ENCODE measurements around the gene PARD3B. TPM values are rescaled to one million over a fixed set of nuclear protein-coding genes. Genes with fewer than 3 reads are reported as not detected.

PARD3B gene
- total RNA-seq, 1 experiment from 2014 or later = 3.6 TPM

- Histone ChIP-seq H3K27ac (ENCODE audit: low read length) (no peak overlapping the region), H3K36me3 (ENCODE audit: control insufficient read depth, insufficient read depth, low read length) (no peaks in the 10 kb centered on the region), H3K4me3 (ENCODE audit: low read depth in 2 of 2, low read length in 2 of 2) (no peak overlapping the region), H3K9me3 (ENCODE audit: control insufficient read depth, insufficient read depth, low read depth, low read length) (no peaks in the 10 kb centered on the region), H3K27me3 (ENCODE audit: control insufficient read depth, insufficient read depth, low read length) (no peaks in the 10 kb centered on the region), H3K4me1 (ENCODE audit: control insufficient read depth, insufficient read depth, low read length) (no peaks in the 10 kb centered on the region)
- CTCF ChIA-PET = no interaction called here
- ATAC-seq (no peak), DNase-seq (ENCODE audit: low read depth, low spot score) (no peak)
- POLR2A ChIA-PET = no interaction called here
- in situ Hi-C loops (cut with HindIII; ENCODE audit: low pct_unique_long_range_greater_than_20kb, low sequenced_read_pairs) = no loop called here
- peak; percentile 17; the same call in 1 of the 2 replicates for TF ChIP-seq CTCF (IDR thresholded peaks at IDR 0.05)
- TF ChIP-seq TCF7L2 (IDR thresholded peaks at IDR 0.05; ENCODE audit: low read depth, low read length) = no peak
- TF ChIP-seq REST (IDR thresholded peaks at IDR 0.05; ENCODE audit: insufficient read depth in 1 of 2, low read depth in 2 of 2, low read length in 1 of 2) = no peak
- intact Hi-C loops (cut with micrococcal nuclease; ENCODE audit: unreplicated experiment) = no loop called here
- BruUV-seq (replicated peaks) = no TSS peak
Measured at GRCh38 chr2:205539603-205540002, 994.3 kb downstream of the PARD3B start.

GRCh38 chr2:205540036-205540435 is 994.8 kb downstream of the PARD3B start:
- BruUV-seq (replicated peaks) = no TSS peak
- Histone ChIP-seq H3K27me3 (ENCODE audit: control insufficient read depth, insufficient read depth, low read length) (no peaks in the 10 kb centered on the region), H3K4me3 (ENCODE audit: low read depth in 2 of 2, low read length in 2 of 2) (no peak overlapping the region), H3K9me3 (ENCODE audit: control insufficient read depth, insufficient read depth, low read depth, low read length) (no peaks in the 10 kb centered on the region), H3K27ac (ENCODE audit: low read length) (no peak overlapping the region), H3K36me3 (ENCODE audit: control insufficient read depth, insufficient read depth, low read length) (no peaks in the 10 kb centered on the region), H3K4me1 (ENCODE audit: control insufficient read depth, insufficient read depth, low read length) (no peaks in the 10 kb centered on the region)
- in situ Hi-C loops (cut with HindIII; ENCODE audit: low pct_unique_long_range_greater_than_20kb, low sequenced_read_pairs) (no loop called here), intact Hi-C loops (cut with micrococcal nuclease; ENCODE audit: unreplicated experiment) (no loop called here)
- ATAC-seq (no peak), DNase-seq (ENCODE audit: low read depth, low spot score) (no peak)
- TF ChIP-seq TCF7L2 (IDR thresholded peaks at IDR 0.05; ENCODE audit: low read depth, low read length) = no peak
- TF ChIP-seq SIN3A (IDR thresholded peaks at IDR 0.05; ENCODE audit: borderline replicate concordance, insufficient read depth, low read depth, low read length) = no peak
- no peak for TF ChIP-seq CTCF (IDR thresholded peaks at IDR 0.05)
- no peak for TF ChIP-seq POLR2AphosphoS5 (IDR thresholded peaks at IDR 0.05; ENCODE audit: low read depth, low read length)
- no peak for TF ChIP-seq REST (IDR thresholded peaks at IDR 0.05; ENCODE audit: insufficient read depth in 1 of 2, low read depth in 2 of 2, low read length in 1 of 2)
- ChIA-PET POLR2A (no interaction called here), CTCF (no interaction called here)

All from Panc1 (cell line).